Measurements from ENCODE around the gene CD55. TPM values are rescaled to one million over a fixed set of nuclear protein-coding genes. Genes with fewer than 3 reads are reported as not detected.

Gene CD55
- total RNA-seq, 1 donor from 2014 or later = 25.5 TPM

DNA sequence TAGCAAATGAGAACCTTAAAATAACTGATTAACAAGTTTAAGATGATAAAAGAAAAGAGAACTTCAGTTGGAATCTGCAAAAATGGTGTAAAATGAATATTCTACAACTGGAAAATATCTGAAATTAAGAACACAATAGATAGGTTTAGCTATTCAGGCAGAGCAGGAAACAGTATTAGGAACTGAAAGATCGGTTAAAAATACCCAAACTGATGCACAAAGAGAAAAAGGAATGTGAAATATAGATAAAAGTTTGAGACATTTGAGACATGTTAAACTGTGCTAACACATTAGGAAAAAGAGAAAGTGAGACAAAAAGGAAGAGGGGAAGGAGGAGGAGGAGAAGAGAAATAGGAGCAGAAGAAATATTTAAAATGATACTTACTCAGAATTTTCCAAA lies 12.1 kb downstream of the CD55 start:
- Mint-ChIP-seq H3K4me3 (ENCODE audit: unreplicated experiment) (no peak overlapping the region), H3K27me3 (ENCODE audit: unreplicated experiment) (no peaks in the 10 kb centered on the region), H3K9me3 (ENCODE audit: unreplicated experiment) (no peaks in the 10 kb centered on the region), H3K36me3 (ENCODE audit: unreplicated experiment) (peaks cover 10% of the 10 kb centered on the region), H3K4me1 (ENCODE audit: low read depth, unreplicated experiment) (peaks cover 8% of the 10 kb centered on the region), H3K27ac (ENCODE audit: unreplicated experiment) (no peak overlapping the region)
- DNase-seq = no peak
- TF ChIP-seq, protein P1, sequence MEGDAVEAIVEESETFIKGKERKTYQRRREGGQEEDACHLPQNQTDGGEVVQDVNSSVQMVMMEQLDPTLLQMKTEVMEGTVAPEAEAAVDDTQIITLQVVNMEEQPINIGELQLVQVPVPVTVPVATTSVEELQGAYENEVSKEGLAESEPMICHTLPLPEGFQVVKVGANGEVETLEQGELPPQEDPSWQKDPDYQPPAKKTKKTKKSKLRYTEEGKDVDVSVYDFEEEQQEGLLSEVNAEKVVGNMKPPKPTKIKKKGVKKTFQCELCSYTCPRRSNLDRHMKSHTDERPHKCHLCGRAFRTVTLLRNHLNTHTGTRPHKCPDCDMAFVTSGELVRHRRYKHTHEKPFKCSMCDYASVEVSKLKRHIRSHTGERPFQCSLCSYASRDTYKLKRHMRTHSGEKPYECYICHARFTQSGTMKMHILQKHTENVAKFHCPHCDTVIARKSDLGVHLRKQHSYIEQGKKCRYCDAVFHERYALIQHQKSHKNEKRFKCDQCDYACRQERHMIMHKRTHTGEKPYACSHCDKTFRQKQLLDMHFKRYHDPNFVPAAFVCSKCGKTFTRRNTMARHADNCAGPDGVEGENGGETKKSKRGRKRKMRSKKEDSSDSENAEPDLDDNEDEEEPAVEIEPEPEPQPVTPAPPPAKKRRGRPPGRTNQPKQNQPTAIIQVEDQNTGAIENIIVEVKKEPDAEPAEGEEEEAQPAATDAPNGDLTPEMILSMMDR (IDR thresholded peaks at IDR 0.05; ENCODE audit: partially characterized antibody, unreplicated experiment) = no peak

GRCh38 chr1:207334337-207334736 lies 12.9 kb downstream of the CD55 start:
- H3K4me3 Mint-ChIP-seq (ENCODE audit: unreplicated experiment) = no peak overlapping the region
- H3K27ac Mint-ChIP-seq (ENCODE audit: unreplicated experiment) = no peak overlapping the region
- peaks cover 10% of the 10 kb centered on the region for H3K36me3 Mint-ChIP-seq (ENCODE audit: unreplicated experiment)
- DNase-seq = no peak
- TF ChIP-seq, protein P1 (IDR thresholded peaks at IDR 0.05; ENCODE audit: partially characterized antibody, unreplicated experiment) = no peak
- H3K4me1 Mint-ChIP-seq (ENCODE audit: low read depth, unreplicated experiment) = peaks cover 8% of the 10 kb centered on the region
- no peaks in the 10 kb centered on the region for H3K9me3 Mint-ChIP-seq (ENCODE audit: unreplicated experiment)
- H3K27me3 Mint-ChIP-seq (ENCODE audit: unreplicated experiment) = no peaks in the 10 kb centered on the region

GRCh38 chr1:207335138-207335537 lies 13.7 kb downstream of the CD55 start:
- Mint-ChIP-seq H3K27me3 (ENCODE audit: unreplicated experiment) (no peaks in the 10 kb centered on the region), H3K27ac (ENCODE audit: unreplicated experiment) (no peak overlapping the region), H3K4me3 (ENCODE audit: unreplicated experiment) (no peak overlapping the region), H3K9me3 (ENCODE audit: unreplicated experiment) (no peaks in the 10 kb centered on the region), H3K4me1 (ENCODE audit: low read depth, unreplicated experiment) (peaks cover 8% of the 10 kb centered on the region), H3K36me3 (ENCODE audit: unreplicated experiment) (peaks cover 10% of the 10 kb centered on the region)
- TF ChIP-seq, protein P1 (IDR thresholded peaks at IDR 0.05; ENCODE audit: partially characterized antibody, unreplicated experiment) = no peak
- no peak for DNase-seq

DNA sequence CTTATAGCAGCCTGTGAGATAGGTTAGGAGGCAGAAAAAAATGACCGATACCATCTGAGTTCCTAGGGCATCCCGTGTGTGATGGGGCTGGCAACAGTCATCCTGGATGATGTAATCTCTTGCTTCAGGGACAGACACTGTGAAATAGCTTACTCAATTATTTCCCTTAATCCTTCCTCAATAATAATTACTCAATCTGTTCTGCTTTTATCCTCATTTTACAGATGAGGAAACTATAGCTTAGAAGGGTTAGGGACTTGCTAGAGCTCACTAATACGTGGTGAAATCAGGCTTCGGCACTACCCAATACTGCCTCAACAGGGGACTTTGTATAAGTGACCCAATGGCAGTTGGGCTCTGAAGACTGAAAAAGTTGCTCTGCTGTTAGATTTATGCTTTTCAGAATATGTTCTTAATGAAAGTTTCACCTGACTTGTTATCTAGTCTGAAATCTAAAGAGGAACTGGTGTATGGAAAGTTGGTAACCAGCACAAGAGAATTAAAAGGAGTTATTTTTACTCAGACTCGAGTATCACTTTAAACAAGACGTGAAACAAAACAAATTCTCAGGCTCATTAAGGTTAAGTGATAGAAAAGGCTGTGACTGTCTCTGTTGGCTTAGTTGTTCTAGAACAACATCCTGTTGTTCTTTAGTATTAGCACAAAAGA lies 14.4 kb downstream of the CD55 start:
- DNase-seq = no peak
- TF ChIP-seq, protein P1 (IDR thresholded peaks at IDR 0.05; ENCODE audit: partially characterized antibody, unreplicated experiment) = no peak
- H3K4me1 Mint-ChIP-seq (ENCODE audit: low read depth, unreplicated experiment) = peaks cover 8% of the 10 kb centered on the region
- H3K27ac Mint-ChIP-seq (ENCODE audit: unreplicated experiment) = no peak overlapping the region
- no peaks in the 10 kb centered on the region for H3K9me3 Mint-ChIP-seq (ENCODE audit: unreplicated experiment)
- H3K27me3 Mint-ChIP-seq (ENCODE audit: unreplicated experiment) = no peaks in the 10 kb centered on the region
- peaks cover 10% of the 10 kb centered on the region for H3K36me3 Mint-ChIP-seq (ENCODE audit: unreplicated experiment)
- no peak overlapping the region for H3K4me3 Mint-ChIP-seq (ENCODE audit: unreplicated experiment)

DNA sequence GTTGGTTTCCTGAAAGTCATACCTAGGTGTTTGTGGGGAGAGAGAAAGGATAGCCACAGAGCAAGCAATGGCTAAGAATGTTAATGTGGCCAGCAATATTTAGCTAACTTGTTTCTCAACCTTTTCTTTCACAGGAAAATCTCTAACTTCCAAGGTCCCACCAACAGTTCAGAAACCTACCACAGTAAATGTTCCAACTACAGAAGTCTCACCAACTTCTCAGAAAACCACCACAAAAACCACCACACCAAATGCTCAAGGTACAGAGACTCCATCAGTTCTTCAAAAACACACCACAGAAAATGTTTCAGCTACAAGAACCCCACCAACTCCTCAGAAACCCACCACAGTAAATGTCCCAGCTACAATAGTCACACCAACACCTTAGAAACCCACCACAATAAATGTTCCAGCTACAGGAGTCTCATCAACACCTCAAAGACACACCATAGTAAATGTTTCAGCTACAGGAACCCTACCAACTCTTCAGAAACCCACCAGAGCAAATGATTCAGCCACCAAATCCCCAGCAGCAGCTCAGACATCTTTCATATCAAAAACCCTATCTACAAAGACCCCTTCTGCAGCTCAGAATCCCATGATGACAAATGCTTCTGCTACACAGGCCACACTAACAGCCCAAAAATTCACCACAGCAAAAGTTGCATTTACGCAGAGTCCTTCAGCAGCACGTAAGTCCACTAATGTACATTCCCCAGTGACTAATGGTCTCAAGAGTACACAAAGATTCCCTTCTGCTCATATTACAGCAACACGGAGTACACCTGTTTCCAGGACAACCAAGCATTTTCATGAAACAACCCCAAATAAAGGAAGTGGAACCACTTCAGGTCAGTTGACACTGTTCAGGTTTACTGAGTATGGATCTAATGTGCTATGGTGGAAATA lies 15.3 kb downstream of the CD55 start:
- TF ChIP-seq, protein P1 (IDR thresholded peaks at IDR 0.05; ENCODE audit: partially characterized antibody, unreplicated experiment) = no peak
- Mint-ChIP-seq H3K4me1 (ENCODE audit: low read depth, unreplicated experiment) (peaks cover 8% of the 10 kb centered on the region), H3K4me3 (ENCODE audit: unreplicated experiment) (no peak overlapping the region), H3K27me3 (ENCODE audit: unreplicated experiment) (no peaks in the 10 kb centered on the region), H3K27ac (ENCODE audit: unreplicated experiment) (no peak overlapping the region), H3K9me3 (ENCODE audit: unreplicated experiment) (no peaks in the 10 kb centered on the region), H3K36me3 (ENCODE audit: unreplicated experiment) (peaks cover 10% of the 10 kb centered on the region)
- DNase-seq = no peak
